Activated CD8-positive, alpha-beta memory T cell treated with anti-CD3 and anti-CD28 coated beads, Interleukin-2, amount 50 U/mL, for 48 hours (primary cell): ENCODE results near the gene STK32B.
"Not testable (repeated sequence)": the region's sequence is repeated elsewhere in the genome, so short reads cannot be mapped to it uniquely, and the experiment has no call there.

Source experiments
- DNase-seq: peaks from one replicate; pipeline ENCODE4 v3.0.0-alpha.2; 2020

STK32B gene

DNA sequence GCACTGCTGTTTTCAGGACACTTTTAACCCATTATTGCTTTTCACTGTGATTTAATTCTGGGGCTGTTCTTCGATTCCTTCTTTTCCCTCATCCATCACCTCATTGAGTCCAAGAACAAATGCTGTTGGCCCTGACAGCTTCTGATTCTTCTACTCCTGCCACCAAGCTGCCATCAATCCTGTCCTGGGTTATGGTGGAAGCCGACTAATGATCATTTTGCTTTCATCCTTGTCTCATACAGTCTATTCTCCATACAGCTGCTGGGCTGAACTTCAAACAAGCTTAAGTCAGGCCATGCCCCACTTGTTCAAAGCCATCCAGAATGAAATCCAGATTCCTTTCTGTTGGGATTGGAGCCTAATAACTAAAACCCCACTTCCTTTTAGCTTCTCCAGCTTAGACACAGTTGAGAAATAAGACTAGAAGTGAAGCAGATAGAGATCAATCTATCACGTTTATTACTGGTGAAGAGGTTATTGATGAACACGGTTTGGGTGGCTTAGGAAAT lies 161.9 kb downstream of the STK32B start:
- DNase-seq = no peak

DNA sequence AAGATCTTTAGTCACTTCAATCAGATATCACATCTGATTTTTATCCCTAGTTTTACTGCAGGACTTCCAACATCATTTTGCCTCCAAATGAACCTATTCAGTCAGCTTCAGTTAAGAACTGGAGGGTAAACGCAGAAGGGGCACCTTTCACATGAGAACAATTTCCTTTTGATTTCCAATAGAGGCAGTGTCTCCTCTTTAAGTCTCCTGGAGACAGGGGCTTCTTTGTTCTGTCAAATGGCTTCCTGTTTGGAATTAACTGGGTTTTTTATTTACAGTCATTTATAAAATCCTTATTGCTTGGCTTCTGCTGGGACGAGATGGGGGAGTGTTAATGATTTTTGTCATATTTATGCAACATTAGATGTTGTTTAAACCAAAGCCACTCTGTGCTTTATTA lies 164.0 kb downstream of the STK32B start:
- no peak for DNase-seq

DNA sequence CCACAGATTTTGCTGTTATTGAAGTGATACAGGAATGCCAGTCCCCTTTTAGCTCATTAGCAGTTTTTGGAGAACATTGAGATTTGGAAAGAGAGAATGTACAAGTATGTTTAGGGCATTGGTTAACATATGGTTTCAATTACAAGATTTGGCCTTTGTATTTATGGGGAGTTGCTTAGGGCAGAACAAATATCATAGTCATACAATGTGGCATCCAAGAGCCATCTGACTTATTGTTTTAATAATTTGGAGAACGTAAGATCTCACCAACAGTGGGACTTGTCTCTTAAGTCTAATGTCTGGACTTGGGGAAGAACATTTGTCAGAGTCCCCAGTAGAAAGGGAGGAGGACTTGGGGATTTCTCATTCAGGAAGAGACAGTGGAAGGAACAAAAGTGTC lies 166.1 kb downstream of the STK32B start:
- DNase-seq = no peak

DNA sequence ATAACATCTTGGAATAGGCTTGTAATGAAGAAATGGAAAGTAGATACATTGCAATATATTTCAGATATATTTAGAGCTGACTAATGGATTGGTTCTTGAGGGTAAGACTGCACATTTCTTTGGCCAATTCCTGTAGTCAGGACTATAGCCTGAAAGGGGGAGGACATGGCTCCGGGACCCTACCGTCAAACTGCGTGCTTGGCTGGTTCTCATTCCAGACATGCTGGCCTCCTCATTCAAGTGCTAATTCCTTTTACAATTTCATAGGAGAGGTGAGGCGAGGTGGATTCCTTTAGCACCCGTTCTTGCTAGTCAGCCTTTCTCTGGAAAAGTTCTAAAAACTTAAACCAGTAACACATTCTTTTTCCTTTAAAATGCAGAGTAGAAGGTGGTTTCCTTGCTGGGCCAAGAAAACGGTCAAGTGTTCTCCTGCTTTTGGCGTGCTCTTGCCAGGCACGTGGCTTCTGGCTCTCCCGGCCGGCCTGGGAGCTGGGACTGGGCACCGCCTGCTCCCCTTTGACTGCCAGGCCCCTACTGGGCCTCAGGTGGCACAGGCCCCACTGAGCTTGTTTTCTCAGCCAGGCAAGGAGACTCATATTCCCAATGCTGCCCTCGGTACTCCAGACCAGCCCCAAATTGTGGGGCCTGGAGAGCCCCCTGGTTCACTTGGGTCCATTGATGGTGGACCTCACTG lies 167.2 kb downstream of the STK32B start:
- DNase-seq = no peak

DNA sequence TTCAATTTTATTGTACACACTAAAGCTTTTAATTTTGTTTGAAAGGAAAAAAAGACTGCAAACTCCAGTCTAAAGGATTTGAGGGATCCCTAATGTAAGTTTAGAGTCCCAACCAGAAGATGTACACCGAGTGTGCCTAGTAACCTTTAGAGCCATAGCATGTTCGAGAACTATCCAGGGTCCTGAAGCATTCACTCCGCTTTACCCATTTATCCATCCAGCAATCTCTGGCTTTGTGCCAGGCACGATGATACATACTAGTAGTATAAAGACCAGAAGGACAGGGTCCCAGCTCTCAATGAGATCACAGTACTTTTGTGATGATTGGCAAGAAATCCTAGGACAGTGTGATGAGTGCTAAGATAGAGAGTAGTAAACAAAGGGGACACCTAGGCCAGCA lies 168.7 kb downstream of the STK32B start:
- no peak for DNase-seq

DNA sequence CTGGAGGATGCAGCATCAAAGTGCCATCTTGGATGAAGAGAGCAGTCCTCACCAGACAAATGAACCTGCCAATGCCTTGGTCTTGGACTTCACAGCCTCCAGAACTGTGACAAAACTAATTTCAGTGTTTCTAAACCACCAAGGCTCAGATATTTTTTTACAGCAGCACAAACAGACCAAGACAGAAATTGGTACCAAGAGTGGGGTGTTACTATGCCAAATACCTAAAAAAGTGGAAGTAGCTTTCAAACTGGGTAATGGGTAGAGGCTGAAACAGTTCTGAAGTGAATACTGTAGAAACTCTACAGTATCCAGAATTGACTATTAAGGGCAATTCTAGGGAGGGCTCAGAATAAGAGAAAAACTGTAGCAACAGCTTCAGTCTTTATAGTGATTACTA lies 170.8 kb downstream of the STK32B start:
- DNase-seq = no peak

DNA sequence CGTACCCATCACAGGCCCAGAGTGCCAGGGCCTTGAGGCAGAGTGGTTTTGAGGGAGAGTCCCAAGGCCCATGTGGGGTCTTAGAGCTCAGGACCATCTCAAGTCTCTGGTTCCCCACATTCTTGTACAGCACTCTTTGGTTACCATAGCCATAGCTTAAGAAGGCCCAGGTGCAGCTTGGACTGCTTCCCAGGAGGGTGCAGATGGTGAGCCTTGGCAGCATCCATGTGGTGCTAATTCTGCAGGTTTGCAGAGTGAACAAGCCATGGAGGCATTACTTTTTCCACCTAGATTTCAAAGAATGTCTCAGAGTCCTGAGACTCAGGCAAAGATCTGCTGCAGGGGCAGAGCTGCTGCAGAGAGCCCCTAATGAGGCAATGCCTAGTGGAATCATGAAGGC lies 171.7 kb downstream of the STK32B start:
- no peak for DNase-seq

DNA sequence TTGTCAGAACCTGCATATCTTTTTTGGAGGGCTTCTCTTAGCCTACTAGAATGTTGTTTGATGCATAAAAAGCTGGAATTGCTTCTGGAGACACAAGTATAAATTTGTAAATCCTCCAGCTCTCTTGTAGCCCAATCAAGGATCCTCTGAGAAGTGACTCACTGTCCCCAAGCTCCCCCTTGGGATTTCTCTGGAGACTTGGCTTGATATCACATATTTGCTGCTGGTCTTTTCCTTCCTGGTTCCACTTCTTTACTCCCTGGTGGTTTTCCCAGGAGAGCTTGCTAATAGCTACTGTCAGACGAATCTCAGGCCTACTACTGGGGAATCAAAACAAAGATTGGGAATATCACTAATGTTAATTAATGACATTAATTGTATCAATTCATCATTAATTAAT lies 173.1 kb downstream of the STK32B start:
- DNase-seq = no peak

DNA sequence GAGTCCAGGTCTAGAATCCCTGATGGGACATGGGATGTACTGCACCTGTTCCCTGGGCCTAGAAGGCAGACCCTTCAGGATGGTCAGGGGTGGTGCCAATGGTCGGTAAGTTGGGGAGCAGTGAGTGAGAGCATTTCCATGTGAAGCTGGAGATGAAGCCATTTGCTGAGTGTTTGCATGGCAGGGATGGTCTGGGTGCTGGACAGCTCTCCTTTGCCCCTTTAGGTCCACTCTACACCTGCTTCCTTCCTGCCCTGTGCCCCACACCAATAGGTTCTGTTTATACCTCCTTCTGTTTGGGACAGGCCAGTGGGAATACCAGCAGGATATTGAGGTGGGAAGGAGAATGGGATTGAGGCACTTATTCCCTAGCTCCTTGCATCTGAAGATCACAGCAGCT lies 181.3 kb downstream of the STK32B start:
- no peak for DNase-seq

DNA sequence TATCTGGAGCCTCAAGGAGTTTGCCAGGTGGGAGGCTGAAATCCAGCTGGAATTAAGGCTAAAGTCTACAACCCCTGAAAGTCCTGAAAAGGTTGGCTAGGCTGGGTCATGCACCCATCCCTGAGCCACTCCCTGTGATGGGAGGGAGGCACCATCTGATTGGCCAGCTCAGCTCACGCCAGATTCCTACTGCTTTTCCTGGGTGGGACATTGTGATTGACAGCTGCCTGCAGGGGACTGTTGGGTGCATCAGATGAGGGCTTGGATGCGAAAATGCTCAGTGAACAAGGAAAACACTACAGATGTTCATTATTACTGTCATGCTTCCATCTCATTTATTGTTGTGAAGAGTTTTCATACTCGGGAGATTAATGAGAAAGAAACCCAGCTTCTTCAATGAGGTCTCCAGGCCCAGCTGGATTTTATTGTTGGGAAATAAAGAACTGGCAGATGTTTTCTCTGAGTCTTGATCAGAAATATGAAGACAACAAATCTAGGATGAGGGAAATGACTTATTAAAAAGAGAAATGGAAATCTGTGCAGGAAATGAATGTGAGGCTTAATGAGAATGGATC lies 185.9 kb downstream of the STK32B start:
- no peak for DNase-seq

DNA sequence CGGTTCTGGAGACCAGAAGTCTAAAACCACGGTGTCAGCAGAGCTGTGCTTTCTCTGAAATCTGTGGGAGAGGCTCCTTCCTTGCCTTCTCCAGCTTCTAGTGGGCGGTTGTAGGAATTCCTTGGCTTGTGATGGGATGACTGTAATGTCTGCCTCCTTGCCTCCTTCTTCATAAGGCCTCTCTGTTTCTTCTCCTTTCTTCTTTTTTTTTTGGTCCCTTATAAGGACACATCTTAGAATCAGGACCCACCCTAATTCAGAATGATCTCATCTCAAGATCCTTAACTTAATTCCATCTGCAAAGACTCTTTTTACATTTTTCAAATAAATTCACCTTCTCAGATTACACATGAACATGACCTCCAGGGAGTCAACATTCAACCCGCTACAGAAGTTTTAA lies 186.9 kb downstream of the STK32B start:
- no peak for DNase-seq

DNA sequence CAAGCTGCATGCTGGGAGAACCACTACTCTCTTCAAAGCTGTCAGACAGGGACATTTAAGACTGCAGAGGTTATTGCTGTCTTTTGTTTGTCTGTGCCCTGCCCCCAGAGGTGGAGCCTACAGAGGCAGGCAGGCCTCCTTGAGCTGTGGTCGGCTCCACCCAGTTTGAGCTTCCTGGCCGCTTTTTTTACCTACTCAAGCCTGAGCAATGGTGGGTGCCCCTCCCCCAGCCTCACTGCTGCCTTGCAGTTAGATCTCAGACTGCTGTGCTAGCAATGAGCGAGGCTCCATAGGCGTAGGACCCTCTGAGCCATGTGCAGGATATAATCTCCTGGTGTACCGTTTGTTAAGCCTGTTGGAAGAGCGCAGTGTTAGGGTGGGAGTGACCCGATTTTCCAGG lies 195.8 kb downstream of the STK32B start:
- DNase-seq = not testable (repeated sequence)

DNA sequence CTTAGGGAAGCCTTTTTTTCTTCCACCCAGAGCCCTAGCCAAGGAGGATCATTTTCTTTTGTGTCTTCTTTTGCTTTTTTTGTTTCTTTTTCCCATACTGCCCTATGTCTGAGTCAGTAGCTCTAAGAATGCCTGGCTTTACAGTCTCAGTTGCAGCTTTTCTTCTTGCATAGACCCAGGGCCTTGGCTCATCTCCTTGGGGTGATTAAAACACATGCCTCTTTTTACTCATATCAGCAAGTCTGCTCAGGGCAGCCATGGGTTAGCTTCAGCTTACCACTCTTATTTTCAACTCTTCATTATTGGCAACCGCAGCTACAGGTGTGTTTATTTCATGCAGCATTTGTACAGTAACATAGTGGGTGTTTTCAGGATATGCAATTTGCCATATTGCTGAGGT lies 196.5 kb downstream of the STK32B start:
- no peak for DNase-seq

DNA sequence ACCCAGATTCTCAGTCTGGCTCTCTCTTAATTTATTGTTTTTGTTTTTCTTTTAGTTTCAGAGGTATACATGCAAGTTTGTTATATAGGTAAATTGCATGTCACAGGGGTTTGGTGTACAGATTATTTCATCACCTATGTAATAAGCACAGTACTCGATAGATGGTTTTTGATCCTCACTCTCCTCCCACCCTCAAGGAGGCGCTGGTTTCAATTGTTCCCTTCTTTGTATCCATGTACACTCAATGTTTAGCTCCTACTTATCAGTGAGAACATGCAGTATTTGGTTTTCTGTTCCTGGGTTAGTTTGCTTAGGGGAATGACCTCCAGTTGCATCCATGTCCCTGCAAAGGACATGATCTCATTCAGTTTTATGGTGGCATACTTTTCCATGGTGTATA lies 198.4 kb downstream of the STK32B start:
- no peak for DNase-seq

DNA sequence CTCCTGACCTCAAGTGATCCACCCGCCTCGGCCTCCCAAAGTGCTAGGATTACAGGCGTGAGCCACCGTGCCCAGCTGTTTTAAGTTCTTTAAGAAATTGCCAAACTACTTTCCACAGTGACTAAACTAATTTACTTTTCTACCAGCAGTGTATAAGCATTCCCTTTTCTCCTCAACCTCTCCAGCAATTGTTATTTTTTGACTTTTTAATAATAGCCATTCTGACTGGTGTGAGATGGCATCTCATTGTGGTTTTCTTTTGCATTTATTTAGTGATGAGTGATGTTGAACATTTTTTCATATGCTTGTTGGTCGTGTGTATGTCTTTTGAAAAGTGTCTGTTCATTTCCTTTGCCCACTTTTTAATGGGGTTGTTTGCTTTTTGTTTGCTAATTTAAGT lies 199.3 kb downstream of the STK32B start:
- DNase-seq = not testable (repeated sequence)

DNA sequence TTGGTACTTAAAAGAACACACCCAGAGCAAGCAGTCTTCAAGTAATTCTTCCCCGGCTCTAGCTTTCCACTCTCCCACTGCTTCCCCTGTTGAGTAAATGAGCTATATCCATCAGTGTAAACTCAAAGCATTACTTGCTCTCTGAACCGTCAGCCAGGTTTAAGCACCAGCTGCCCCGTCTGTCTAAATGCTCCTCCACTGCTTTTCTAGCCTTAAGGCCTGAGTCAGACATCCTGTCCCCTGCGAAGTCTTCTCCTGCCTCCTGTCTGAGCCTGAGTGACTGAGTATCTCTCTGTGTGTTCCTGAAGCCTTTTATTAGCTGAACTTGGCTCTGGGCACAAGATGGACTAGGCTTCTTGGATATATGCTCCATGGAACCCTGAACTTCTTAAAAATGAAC lies 205.1 kb downstream of the STK32B start:
- DNase-seq = no peak

DNA sequence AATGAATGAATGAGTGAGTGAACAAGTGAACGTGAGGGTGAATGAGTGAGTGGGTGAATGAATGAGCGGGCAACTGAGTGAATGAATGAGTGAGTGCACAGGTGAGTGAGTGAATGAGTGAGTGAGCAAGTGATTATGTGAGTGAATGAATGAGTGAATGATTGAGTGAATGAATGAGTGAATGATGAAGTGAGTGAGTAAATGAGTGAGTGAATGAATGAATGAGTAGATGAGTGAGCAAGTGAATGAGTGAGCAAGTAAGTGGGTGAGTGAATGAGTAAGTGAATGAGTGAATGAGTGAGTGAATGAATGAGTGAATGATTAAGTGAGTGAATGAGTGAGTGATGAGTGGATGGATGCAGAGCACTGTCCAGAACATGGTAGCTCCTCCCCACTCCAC lies 205.8 kb downstream of the STK32B start:
- no peak for DNase-seq

DNA sequence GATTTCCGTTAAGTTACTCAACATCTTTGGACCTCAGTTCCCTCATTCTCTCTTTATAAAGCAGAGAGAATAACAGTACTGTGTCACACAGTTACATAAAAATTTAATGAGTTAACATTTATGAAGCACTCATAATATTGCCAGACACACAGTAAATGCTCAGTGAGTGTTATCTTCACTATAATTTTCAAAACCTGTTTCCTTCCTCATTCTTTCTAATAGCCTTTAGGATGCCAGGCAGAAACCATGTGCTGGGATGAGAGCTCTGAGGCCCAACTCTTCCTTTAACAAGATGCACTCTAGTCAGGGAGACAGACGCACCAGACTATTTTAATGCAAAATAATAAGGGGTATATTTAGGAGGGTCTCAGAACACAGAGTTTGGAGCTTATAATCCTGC lies 208.2 kb downstream of the STK32B start:
- DNase-seq = no peak

DNA sequence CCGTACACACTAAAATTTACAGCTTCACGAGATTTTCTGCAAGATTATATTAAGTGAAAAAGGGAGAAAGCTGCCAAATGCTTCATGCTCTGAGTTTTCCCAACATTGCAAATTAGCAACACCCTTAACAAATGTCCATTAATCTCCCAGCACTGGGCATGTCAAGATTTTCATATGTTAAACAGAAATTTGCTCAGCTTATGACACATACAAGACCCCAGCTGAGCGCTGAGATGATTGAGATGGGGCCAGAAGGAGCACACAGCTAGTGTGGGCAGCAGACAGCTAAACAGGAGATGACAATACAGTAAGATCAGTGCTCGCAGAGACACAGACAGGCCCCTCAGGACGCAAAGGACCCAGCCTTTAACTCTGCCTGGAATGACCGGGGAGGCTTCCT lies 208.8 kb downstream of the STK32B start:
- no peak for DNase-seq

DNA sequence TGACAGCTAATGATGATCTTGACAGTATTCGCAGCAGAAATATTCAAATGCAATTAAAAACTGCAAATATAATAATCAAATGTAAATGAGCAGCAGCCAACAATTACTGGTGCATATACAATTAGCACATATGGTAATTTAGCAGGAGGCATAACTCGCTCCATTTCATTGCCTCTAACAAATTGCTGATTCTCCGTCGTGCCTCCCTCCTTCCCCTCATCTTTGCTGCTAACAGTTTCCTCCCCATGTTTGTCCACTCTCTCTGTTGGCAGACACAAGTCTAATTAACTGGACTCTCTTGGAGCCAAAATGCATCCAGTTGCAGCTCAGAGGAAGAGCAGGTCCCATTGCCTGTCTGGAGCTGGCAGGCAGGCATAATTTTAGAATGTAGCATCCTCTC lies 210.6 kb downstream of the STK32B start:
- no peak for DNase-seq

DNA sequence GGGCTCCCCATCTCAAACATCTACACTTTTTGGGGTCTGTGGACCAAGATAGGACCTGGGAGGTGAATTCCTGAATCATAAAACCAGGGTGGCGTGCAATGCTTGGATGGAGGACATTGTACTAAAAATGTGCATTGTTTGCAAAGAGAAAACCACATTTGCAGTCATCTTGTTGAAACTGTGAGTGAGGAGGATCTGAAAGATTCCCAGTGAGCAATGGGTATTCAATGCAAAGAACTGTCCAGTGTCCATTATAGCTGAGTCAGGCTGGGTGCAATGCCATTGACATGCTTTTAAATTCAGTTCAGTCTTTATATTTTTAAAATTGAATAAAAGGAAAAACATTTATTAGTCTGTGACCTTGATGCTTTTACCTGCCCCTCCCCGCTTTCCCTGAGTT lies 215.7 kb downstream of the STK32B start:
- DNase-seq = no peak

DNA sequence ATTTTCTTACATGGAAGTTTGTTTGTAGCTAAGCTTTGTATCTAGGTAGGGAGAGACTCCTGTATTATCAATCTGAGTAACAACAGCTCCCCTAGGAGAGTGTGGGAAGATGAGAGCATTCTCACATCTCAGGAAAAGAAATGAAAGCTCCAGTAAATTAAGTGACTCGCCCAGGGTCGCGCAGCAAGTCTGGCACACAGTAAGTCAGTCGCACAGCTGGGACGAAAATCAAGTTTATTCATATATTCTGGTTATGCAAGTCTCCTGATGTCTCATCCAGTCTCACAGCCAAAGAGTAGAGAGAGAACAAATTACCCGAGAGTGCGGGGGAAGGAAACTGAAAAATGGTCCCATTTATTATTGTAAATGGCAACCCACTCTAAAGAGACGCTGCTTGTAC lies 216.1 kb downstream of the STK32B start:
- DNase-seq = no peak

DNA sequence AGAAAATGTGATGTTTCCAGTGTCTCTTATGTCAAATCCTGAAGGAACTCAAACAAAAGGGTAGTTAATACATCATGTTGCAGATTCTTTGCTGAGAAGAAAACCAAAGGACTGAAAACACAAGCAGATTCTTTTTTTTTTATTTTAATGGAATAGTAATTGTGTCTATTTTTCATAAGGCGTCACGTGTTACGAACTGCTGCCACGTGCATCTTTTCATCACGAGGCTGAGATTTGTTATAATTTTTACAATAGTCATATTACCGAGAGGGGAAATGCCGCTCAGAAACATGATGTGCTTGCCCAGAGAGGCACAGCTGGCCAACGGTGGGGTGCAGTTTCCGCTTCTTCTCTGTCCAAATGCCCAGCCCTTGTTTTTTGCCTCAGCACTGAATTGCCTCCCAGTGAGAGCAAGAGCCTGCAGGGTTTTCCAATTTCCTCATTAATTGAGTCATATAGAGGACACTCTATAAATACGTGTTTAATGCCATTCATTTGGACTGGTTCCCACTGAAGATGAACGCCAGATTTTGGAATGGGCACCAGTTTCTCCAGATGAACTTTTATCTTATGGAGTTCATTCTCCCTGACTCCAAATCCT lies 225.3 kb downstream of the STK32B start:
- no peak for DNase-seq

DNA sequence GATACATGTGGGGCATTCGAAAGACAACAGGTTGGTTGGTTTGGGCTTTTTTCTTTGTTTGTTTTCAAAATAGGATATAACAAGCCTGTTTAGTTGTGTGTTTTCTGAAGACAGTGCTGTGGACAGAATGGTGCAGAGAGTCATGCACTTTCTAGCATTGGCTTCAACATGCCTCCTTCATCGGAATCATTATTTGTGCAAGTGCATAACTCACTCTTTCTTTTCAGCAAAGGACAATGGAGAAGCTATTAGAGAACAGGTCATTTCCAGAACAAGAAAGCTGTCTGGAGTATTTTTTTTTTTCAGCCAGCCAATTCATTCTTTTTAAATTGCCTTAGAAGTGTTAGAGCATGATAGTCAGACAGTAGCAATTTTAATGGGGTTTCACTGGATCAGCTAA lies 225.8 kb downstream of the STK32B start:
- no peak for DNase-seq

DNA sequence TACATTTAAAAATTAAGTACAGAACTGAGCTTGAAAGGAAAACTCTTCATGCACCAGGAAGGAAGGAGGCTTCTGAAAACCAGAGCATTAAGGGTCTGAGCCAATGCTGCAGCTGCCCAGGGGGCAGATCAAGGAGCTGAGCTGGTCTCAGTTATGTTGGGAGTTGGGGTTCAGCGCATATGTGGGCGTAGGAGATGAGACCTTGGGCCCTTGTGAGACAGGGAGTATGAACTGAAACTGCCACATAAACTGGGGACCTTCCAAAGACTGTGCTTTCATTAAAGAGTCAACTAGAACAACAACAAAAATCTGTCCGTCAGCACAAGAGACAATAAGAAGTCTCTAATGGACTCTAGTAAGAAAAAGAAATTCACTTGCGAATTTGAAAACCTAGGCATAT lies 226.9 kb downstream of the STK32B start:
- DNase-seq = no peak
